Erythroblast (primary cell): Measurements from ENCODE around the gene CFAP77.

ENCODE experiments used
- GATA1 ChIP-seq: IDR thresholded peaks from 2 replicates; pipeline ENCODE4 v1.6.1; 2011; ENCODE audit warnings: low read depth, mild to moderate bottlenecking, control low read depth, low read length, moderate library complexity
- POLR2A ChIP-seq: IDR thresholded peaks from 2 replicates; pipeline ENCODE4 v1.6.1; 2011; ENCODE audit warnings: mild to moderate bottlenecking, low read length

GRCh38 chr9:132414731-132415130, 4.7 kb downstream of the CFAP77 start:
- TF ChIP-seq POLR2A = no peak
- no peak for TF ChIP-seq GATA1
